Lower lobe of right lung (tissue), 2 donors: Measurements from ENCODE around the gene CARS2. TPM values are rescaled to one million over a fixed set of nuclear protein-coding genes. Genes with fewer than 3 reads are reported as not detected.

Experiments
- ATAC-seq, 2 donors: fragments of 200-7000 bp; cut with Tn5 transposase; one replicate each; pipeline ENCODE4 v1.9.1; 2020 to 2022; ENCODE audit warnings: mild to moderate bottlenecking in 2 of 2, moderate library complexity in 2 of 2
- DNase-seq: peaks from one replicate; pipeline ENCODE4 v3.0.0-alpha.2; 2020
- H3K27ac ChIP-seq: fragments of 200-600 bp; one replicate; pipeline ENCODE4 v1.8.0; 2022
- H3K27me3 ChIP-seq: fragments of 200-600 bp; one replicate; pipeline ENCODE4 v1.8.0; 2022; ENCODE audit warnings: low read depth
- H3K36me3 ChIP-seq: fragments of 200-600 bp; one replicate; pipeline ENCODE4 v1.8.0; 2022; ENCODE audit warnings: mild to moderate bottlenecking
- H3K4me1 ChIP-seq: fragments of 200-600 bp; one replicate; pipeline ENCODE4 v1.8.0; 2022
- H3K4me3 ChIP-seq: fragments of 200-600 bp; one replicate; pipeline ENCODE4 v1.8.0; 2022; ENCODE audit warnings: mild to moderate bottlenecking
- H3K9me3 ChIP-seq: fragments of 200-600 bp; one replicate; pipeline ENCODE4 v1.8.0; 2022
- intact Hi-C: fragments of 100-400 bp; cut with DNase I; formaldehyde crosslinking; loops from one replicate; pipeline ENCODE4 v1.11.0; 2022
- total RNA-seq: library from RNA; stranded (reverse); fragmentation: NEBNext Ultra II Directional; extraction: Animal tissue kit (Norgen Biotek cat#: 25700); gene quantifications from one replicate; pipeline ENCODE4 v1.2.1, GENCODE V29; 2021
- TF ChIP-seq, protein P1 (sequence below): fragments of 200-600 bp; IDR thresholded peaks from one replicate; pipeline ENCODE4 v1.8.0; 2022; ENCODE audit warnings: antibody characterized with exemption, mild to moderate bottlenecking
- donor health status: DM: no; HTN: yes; CAD: no; lungs with severe emphysema.

The CARS2 gene
- total RNA-seq, 1 donor from 2014 or later = 70.3 TPM

DNA sequence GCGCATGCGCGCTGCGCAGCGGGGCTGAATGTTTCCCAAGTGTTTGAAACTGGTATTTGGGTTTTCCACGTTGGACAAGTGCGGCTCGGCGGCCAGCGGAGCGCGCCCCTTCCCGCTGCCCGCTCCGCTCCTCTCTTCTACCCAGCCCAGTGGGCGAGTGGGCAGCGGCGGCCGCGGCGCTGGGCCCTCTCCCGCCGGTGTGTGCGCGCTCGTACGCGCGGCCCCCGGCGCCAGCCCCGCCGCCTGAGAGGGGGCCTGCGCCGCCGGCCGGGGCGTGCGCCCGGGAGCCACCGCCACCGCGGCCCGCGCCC is 7.7 kb upstream of the CARS2 start, which contains the start of gene ING1:
Gene ING1 (plus strand): TSS at position 59 of the 311 bp plus-strand sequence. CDS start 450 bp downstream, outside the sequence.
- intact Hi-C loops = no loop called here
- ATAC-seq (no peak), DNase-seq (no peak)
- H3K27me3 ChIP-seq = no peaks in the 10 kb centered on the region
- H3K36me3 ChIP-seq = no peaks in the 10 kb centered on the region
- H3K4me3 ChIP-seq = peak within 1 kb of the TSS; percentile 81
- peak within 1 kb of the TSS; percentile 99 for H3K27ac ChIP-seq
- H3K9me3 ChIP-seq = no peaks in the 10 kb centered on the region
- TF ChIP-seq, protein P1, sequence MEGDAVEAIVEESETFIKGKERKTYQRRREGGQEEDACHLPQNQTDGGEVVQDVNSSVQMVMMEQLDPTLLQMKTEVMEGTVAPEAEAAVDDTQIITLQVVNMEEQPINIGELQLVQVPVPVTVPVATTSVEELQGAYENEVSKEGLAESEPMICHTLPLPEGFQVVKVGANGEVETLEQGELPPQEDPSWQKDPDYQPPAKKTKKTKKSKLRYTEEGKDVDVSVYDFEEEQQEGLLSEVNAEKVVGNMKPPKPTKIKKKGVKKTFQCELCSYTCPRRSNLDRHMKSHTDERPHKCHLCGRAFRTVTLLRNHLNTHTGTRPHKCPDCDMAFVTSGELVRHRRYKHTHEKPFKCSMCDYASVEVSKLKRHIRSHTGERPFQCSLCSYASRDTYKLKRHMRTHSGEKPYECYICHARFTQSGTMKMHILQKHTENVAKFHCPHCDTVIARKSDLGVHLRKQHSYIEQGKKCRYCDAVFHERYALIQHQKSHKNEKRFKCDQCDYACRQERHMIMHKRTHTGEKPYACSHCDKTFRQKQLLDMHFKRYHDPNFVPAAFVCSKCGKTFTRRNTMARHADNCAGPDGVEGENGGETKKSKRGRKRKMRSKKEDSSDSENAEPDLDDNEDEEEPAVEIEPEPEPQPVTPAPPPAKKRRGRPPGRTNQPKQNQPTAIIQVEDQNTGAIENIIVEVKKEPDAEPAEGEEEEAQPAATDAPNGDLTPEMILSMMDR = no peak
- peaks cover 34% of the 10 kb centered on the region for H3K4me1 ChIP-seq

DNA sequence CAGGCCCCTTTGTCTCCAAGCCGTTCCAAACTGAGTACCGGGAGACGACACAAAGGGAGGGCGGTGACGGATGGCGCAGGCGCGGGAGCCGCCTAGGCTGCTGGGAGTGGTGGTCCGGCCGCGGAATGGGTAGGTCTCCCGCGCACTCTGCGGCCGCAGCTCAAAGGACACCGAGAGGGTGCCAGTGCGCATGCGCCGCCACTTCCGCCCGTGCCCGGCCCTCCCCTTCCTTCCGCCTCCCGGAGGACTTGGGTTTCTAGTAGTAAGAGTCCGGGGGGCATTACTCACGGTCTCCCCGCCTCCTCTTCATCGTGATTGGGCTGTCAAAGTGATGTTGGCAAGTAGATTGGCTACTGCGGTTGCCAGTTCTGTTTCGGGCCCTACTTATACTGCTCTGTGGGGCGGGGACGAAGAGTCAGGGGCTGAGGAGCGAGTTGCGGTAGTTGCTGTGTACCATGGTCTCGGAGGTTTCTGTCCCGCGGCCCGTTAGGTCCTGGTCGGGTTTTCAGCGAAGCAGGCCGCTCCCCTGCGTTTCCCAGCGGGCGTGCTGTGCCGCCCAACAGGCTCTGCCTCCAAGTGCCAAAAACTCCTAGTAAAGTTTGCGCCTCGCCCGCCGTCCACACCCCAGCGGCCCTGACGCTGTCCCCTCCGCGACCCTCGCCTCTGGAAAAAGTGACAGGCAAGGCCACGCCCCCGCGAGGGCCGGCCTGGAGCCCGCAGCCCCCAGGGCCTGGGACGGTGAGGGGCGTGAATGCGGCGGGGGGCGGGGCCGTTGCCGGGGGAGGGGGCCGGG is 7.1 kb upstream of the CARS2 start:
- DNase-seq = peak; percentile 99
- TF ChIP-seq, protein P1 = no peak
- H3K27ac ChIP-seq = peak overlapping the region; percentile 99
- intact Hi-C loops = no loop called here
- no peaks in the 10 kb centered on the region for H3K36me3 ChIP-seq
- H3K27me3 ChIP-seq = no peaks in the 10 kb centered on the region
- peak; percentile 81 to 88 for ATAC-seq
- H3K4me1 ChIP-seq = peaks cover 29% of the 10 kb centered on the region
- H3K4me3 ChIP-seq = peak overlapping the region; percentile 81
- no peaks in the 10 kb centered on the region for H3K9me3 ChIP-seq

DNA sequence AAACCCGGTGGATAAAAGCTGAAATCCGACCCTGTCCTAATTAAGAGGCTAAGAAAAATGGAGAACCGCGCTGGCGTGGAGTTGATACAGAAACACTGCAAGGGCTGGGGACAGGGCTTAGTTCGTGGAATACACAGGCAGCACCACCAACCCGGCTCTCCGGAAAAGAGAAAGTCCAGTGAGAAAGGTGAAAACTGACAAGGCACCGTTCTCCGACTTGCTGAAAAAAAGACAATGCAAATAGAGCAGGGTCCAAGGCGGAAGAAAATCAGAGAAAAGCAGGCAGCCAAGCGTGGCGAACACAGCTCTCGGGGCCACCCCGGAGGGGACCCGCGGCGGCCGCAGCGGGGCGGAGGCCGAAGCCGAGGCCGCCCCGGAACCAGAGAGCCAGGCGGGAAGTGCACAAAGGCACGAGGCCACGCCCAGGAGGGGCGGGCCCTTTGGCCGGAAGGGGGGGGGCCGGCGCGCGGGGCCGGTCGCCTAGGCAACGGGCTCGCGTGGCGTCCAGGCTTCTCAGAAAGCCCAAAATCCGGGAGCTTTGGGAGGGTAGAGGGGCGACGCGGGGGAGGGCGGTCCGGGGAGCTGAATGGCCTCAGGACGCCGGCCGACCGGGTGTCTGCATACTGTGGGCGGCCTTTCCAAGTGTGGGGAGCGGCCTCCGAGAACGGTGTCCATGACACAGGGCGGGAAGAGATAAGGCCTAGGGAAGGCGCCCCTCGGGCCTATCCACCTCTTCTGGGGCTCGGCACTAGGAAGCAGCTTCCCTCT is 6.3 kb upstream of the CARS2 start:
- H3K9me3 ChIP-seq = no peaks in the 10 kb centered on the region
- H3K36me3 ChIP-seq = no peaks in the 10 kb centered on the region
- H3K27ac ChIP-seq = peak overlapping the region; percentile 99
- no peaks in the 10 kb centered on the region for H3K27me3 ChIP-seq
- DNase-seq (peak; percentile 91), ATAC-seq (peak; percentile 76 to 82)
- intact Hi-C loops = no loop called here
- H3K4me1 ChIP-seq = peaks cover 21% of the 10 kb centered on the region
- H3K4me3 ChIP-seq = peak overlapping the region; percentile 81
- TF ChIP-seq, protein P1 = no peak

DNA sequence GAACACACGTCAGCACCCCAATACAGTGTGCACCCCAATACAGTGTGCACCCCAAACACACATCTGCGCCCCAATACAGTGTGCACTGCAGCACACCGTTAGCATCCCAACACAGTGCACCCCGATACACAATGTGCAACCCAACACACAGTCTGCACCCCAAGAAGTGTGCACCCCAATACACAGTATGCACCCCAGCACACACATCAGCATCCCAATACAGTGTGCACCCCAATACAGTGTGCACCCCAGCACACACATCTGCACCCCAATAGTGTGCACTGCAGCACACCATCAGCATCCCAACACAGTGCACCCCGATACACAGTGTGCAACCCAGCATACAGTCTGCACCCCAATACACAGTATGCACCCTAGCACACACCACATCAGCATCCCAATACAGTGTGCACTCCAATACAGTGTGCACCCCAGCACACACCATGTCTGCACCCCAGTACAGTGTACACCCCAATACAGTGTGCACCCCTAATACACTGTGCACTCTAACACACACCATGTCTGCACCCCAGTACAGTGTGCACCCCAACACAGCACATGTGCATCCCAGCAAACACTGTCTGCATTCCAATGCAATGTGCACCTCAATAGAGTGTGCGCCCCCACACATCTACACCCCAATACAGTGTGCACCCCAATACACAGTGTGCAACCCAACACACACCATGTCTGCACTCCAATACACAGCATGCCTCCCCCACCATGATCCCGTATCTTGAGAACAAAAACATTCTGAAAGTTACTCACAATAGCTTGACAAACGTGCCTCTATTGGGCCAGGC is 855 bp upstream of the CARS2 start:
- ATAC-seq = no peak
- Histone ChIP-seq H3K4me1 (peaks cover 49% of the 10 kb centered on the region), H3K9me3 (no peaks in the 10 kb centered on the region), H3K27ac (peak overlapping the region; percentile 89), H3K36me3 (peaks cover 20% of the 10 kb centered on the region), H3K27me3 (no peaks in the 10 kb centered on the region), H3K4me3 (peak overlapping the region; percentile 81)
- intact Hi-C loops = no loop called here
- TF ChIP-seq, protein P1 = no peak
- no peak for DNase-seq

DNA sequence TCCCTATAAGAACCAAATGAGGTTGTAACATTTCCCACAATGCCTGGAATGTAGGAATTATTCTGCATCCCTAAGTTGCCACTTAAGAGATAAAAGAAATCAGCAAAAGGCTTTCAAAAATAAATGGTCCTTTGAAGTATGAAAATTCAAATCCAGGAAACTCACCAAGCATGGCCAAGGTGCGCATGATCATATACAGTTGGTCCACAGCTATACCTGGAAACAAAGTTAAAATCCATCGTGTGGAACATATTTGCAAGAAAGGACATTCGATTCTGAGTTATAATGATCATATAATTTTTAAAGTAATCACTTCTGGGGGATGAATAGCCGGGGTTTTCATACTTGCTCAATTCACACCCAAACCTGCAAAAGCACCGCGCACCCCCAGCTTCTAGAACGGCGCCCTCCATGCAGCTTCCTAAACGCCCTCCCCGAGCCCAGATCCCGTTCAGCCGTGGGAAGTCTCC is 525 bp downstream of the CARS2 start:
- peaks cover 39% of the 10 kb centered on the region for H3K4me1 ChIP-seq

More for the DNA sequence above, 525 bp downstream of the CARS2 start:
- Histone ChIP-seq H3K9me3 (no peaks in the 10 kb centered on the region), H3K27ac (peak overlapping the region; percentile 89), H3K36me3 (peaks cover 32% of the 10 kb centered on the region), H3K4me3 (peak overlapping the region; percentile 81), H3K27me3 (no peaks in the 10 kb centered on the region)
- DNase-seq = no peak
- ATAC-seq = no peak
- intact Hi-C loops = no loop called here
- TF ChIP-seq, protein P1 = no peak
